Measurements from ENCODE around the gene SAMD8.
"Not testable (repeated sequence)": the region's sequence is repeated elsewhere in the genome, so short reads cannot be mapped to it uniquely, and the experiment has no call there.

Gene SAMD8

GRCh38 chr10:75107756-75108683 is 3.4 kb upstream of the SAMD8 start:
- DNase-seq (ENCODE audit: low read depth), result no peak

GRCh38 chr10:75108684-75109458 is 2.6 kb upstream of the SAMD8 start:
- no peak for DNase-seq (ENCODE audit: low read depth)

DNA sequence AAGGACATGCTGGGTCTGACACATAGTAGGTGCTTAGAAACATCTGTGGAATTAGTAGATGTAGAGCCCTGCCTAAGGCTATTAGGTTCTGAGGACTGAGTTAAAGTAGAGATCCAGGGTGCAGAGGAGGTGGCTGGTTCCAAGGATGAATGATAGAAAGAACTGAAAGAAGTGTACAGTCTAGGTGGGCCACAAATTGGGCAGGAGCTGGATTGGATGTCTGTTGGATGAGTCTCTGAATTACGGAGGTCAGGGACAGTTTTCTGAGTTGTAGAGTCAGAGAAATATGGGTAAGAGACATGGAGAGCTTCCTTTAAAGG is 2.0 kb upstream of the SAMD8 start:
- DNase-seq (ENCODE audit: low read depth), result no peak

DNA sequence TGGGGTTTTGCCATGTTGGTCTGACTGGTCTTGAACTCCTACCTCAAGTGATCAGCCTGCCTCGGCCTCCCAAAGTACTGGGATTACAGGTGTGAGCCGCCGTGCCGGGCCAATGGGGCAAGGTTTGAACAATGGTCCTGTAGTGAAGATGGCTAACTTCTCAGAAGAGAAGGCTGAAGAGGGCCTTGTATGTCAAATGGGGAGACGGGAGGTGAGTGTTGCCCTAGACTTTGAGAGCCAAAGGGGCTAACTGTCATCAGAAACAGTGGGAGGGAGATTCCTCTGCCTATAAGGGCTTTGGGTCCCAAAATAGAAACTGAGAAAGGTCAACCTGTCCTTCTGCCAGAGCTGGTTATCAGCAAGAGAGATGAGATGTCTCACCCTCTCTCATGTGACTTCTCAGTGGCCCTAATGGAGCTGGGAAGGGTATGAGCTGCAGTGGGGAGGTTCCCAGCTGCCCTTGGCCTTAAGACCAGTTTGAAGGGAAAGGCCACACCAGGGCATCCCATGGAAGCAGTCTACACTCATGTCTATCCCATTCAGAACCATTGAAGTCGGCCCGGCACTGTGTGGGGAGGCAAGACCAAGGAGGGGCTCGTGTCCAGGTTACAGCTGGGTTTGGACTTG is 1.3 kb upstream of the SAMD8 start:
- no peak for DNase-seq (ENCODE audit: low read depth)

DNA sequence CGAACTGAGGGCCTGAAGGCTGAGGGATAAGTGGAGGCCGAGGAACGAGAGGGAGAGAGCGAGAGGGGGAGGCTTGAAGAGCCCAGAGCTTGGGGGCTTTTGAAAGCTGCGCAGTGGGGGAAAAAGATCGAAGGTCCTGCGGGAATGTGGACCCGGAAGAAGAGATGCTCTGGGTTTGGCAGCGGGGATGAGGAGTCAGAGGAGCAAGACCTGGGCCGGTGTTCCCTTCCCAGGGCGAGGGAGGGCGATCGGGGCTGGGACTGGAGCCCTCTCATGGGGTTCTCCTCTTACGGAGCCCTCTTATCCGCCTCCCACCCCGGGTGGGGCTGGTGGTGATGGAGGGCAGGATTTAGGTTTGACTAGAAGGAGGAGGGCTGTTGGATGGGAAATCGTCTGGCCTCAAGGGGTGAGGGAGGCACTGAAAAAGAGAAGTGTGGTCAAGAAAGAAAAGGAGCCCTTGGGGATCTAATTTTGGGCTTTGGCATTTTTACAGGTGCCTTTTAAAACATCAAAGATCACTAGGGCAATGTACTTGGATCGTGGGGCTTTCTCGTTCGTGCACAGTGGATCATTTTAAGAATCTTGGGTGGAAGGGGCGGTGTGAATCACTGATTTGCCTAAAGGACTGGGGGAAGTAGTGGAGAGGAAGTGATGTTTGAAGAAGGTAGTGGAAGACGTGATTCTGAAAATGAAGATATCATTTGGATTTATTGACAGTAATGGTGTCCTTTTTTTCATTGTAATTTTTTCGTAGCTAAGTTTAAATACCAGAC is 637 bp downstream of the SAMD8 start:
- peak; percentile 20 for DNase-seq (ENCODE audit: low read depth)

GRCh38 chr10:75115137-75115536 is 3.7 kb downstream of the SAMD8 start:
- no peak for DNase-seq (ENCODE audit: low read depth)

DNA sequence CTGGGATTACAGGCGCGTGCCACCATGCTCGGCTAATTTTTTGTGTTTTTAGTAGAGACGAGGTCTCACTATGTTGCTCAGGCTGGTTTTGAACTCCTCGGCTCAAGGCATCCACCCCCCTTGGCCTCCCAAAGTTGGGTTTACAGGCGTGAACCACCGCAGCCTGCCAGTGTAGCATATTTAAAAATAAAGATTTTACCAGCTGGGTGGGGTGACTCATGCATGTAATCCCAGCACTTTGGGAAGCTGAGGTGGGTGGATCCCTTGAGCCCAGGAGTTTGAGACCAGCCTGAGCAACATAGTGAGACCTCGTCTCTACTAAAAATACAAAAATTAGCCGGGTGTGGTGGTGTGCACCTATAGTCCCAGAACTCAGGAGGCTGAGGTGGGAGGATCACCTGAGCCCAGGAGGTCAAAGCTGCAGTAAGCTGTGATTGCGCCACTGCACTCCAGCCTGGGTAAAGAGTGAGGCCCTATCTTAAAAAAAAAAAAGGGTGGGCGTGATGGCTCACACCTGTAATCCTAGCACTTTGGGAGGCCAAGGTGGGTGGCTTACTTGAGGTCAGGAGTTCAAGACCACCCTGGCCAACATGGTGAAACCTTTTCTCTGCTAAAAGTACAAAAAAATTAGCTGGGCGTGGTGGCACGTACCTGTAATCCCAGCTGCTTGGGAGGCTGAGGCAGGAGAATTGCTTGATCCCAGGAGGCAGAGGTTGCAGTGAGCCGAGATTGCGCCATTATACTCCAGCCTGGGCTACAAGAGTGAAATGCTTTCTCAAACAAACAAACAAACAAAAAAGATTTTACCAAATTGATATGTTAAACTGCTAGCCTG is 5.7 kb downstream of the SAMD8 start:
- not testable (repeated sequence) for DNase-seq (ENCODE audit: low read depth)

DNA sequence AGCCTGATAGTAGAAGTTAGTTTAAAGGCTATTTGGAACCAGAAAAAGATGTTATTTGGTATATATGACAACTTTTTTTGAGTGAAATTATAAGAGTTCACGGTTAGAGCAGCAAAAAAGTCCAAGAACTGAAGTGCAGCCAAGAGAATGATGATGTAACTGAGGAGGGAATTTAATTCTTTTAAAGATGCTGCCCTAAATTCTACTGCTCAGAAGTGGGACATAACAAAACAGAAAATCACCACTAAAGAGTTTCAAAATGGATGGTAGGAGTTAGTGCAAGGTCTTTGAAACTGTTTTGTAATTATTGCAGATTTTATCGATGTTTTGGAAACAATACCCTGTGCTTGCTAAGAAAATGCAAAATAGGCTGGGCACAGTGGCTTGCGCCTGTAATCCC is 6.5 kb downstream of the SAMD8 start:
- DNase-seq (ENCODE audit: low read depth), result no peak

DNA sequence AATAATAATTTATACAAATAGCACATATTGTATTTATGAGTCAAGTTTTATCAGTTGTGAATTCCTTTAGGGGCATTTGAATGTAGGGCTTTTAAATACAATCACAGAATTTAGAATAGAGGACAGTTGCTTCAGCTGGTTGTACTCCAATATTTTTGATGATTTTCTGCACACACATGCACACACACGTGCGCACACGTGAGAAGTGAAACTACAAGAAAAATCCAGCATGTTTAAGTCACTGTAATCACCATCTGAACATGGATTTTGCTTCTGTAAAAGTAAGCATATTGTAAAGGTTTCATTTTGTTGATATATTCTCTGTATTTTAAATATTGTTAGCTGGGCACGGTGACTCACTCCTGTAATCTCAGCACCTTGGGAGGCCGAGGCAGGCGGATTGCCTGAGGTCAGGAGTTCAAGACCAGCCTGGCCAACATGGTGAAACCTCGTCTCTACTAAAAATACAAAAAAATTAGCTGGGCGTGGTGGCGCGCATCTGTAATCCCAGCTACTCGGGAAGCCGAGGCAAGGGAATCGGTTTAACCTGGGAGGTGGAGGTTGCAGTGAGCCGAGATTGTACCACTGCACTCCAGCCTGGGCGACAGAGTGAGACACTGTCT is 8.1 kb downstream of the SAMD8 start:
- not testable (repeated sequence) for DNase-seq (ENCODE audit: low read depth)

- no peak for DNase-seq (ENCODE audit: low read depth)
These were observed 9.9 kb downstream of the SAMD8 start for GRCh38 chr10:75121322-75121721.

- DNase-seq (ENCODE audit: low read depth), result no peak
These were observed 11.0 kb downstream of the SAMD8 start for GRCh38 chr10:75122505-75122904.

- no peak for DNase-seq (ENCODE audit: low read depth)
These were observed 11.7 kb downstream of the SAMD8 start for GRCh38 chr10:75123088-75123682.

- DNase-seq (ENCODE audit: low read depth), result no peak
These were observed 14.8 kb downstream of the SAMD8 start for GRCh38 chr10:75126277-75126676.

DNA sequence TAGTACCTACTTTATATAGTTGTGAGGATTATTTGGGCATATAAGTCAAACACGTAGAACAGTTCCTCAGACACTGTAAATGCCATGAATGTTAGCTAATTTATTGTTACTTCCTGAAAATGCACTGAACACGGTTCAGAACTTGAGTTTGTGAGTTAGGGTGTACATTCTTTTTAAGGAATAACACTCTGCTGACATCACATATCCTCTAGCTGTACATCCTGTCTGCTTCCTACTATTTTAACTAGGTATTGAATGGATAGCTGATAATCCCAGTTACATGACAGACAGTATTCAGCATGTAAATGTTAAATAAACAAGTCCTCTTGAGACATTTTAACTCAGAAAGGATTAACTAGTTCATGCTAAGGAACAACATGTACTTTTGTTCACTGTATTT is 16.0 kb downstream of the SAMD8 start:
- DNase-seq (ENCODE audit: low read depth), result no peak

GRCh38 chr10:75128985-75129384 is 17.5 kb downstream of the SAMD8 start:
- DNase-seq (ENCODE audit: low read depth), result not testable (repeated sequence)

GRCh38 chr10:75129537-75129936 is 18.1 kb downstream of the SAMD8 start:
- DNase-seq (ENCODE audit: low read depth), result no peak

- DNase-seq (ENCODE audit: low read depth), result not testable (repeated sequence)
These were observed 22.2 kb downstream of the SAMD8 start for GRCh38 chr10:75133701-75134100.

DNA sequence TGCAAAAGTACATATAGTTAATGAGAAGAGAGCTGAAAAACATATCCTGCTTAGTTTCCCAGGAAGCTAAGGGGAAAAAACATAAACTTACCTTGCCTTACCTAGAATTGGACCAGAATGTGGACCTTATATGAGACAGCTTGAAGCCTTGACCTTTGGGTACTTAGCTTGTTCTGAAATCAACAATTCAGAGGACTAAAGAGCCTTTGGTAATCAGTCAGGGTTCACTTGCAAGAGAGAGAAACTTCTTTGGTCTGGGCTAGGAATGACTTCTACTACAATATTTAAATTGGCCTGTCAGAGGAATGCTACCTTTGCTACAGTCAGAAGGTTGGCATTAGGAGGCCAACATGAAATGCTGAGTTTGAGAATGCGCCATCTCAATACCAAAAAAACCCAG is 24.9 kb downstream of the SAMD8 start:
- DNase-seq (ENCODE audit: low read depth), result no peak

DNA sequence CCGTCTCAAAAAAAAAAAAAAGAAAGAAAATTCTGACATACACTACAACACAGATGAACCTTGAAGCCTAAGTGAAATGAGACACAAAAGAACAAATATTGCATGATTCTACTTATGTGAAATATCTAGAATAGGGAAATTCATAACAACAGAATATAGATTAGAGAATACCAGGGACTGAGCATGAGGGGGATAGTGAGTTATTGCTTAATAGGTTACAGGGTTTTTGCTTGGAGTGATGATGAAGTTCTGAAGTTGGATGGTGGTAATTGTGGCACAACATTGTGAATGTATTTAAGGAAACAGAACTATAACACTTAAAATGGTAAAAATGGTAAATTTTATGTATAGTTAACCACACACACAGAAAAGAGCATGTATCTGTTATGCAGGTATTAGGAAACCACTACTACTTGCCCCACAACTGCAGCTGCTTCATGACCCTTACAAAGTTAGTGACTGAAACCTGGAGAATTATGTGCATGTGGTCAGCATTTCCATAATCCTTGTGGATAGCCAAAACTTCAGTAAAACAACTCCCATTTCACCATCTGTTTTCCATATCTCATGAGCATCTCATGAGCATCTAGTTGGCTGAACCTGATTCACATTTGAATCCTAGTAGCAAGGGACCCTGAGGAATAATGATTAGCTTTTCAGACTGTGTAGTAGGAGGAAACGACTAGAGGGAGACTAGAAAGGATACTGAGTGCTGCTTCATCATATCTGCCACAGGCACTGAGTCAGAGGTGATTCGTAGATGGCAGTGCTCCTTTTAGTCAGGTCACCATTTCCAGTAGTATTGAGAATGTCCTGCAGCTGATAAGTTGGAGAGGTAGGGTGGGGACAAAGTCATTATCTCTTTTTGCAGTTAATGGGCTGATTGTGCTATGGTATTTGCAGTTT is 26.3 kb downstream of the SAMD8 start:
- no peak for DNase-seq (ENCODE audit: low read depth)
